Neural progenitor cell (in vitro differentiated cells): ENCODE measurements around the gene ANKDD1A. TPM values are rescaled to one million over a fixed set of nuclear protein-coding genes. Genes with fewer than 3 reads are reported as not detected.
A peak's percentile ranks its signal among the peaks of the same experiment; 100 is the strongest.

Experiments
- DNase-seq: peaks from one replicate; pipeline ENCODE4 v3.0.0-alpha.2; 2016; ENCODE audit warnings: low spot score
- H2AFZ ChIP-seq: fragments of 200-600 bp; sonication (generic); replicated peaks from 2 replicates; pipeline ENCODE4 v1.6.1; 2016; ENCODE audit warnings: antibody characterized with exemption
- H3F3A ChIP-seq: fragments of 200-600 bp; sonication (generic); 2 replicates; pipeline ENCODE4 v1.6.1; 2016; ENCODE audit warnings: antibody characterized with exemption, low read depth
- H3K27ac ChIP-seq: fragments of 200-600 bp; sonication (generic); 2 replicates; pipeline ENCODE4 v1.5.1; 2016; ENCODE audit warnings: mild to moderate bottlenecking
- H3K27me3 ChIP-seq: fragments of 200-600 bp; sonication (generic); 2 replicates; pipeline ENCODE4 v1.6.1; 2016; ENCODE audit warnings: mild to moderate bottlenecking, moderate library complexity
- H3K36me3 ChIP-seq: fragments of 200-600 bp; sonication (generic); 2 replicates; pipeline ENCODE4 v1.5.1; 2016
- H3K4me1 ChIP-seq: fragments of 200-600 bp; sonication (generic); 2 replicates; pipeline ENCODE4 v1.6.1; 2016; ENCODE audit warnings: mixed run types
- H3K4me2 ChIP-seq: fragments of 200-600 bp; sonication (generic); 2 replicates; pipeline ENCODE4 v1.6.1; 2016
- H3K4me3 ChIP-seq: fragments of 200-600 bp; sonication (generic); 2 replicates; pipeline ENCODE4 v1.5.1; 2016
- H3K79me2 ChIP-seq: fragments of 200-600 bp; sonication (generic); 2 replicates; pipeline ENCODE4 v1.6.1; 2016; ENCODE audit warnings: low read depth
- H3K9ac ChIP-seq: fragments of 200-600 bp; sonication (generic); 2 replicates; pipeline ENCODE4 v1.6.1; 2016
- H3K9me3 ChIP-seq: fragments of 200-600 bp; sonication (generic); 2 replicates; pipeline ENCODE4 v1.5.1; 2016; ENCODE audit warnings: low read depth
- H4K20me1 ChIP-seq: fragments of 200-600 bp; sonication (generic); 2 replicates; pipeline ENCODE4 v1.6.1; 2016; ENCODE audit warnings: low read depth
- H3K27ac Mint-ChIP-seq: 3 replicates; pipeline ENCODE4 v1.8.0; 2021; ENCODE audit warnings: mixed read lengths
- H3K27me3 Mint-ChIP-seq: 2 replicates; pipeline ENCODE4 v1.8.0; 2022; ENCODE audit warnings: low read depth, mild to moderate bottlenecking, inconsistent platforms, moderate library complexity, mixed read lengths; ENCODE audit not compliant: insufficient read depth
- H3K36me3 Mint-ChIP-seq: 3 replicates; pipeline ENCODE4 v1.8.0; 2021; ENCODE audit warnings: mixed read lengths
- H3K4me1 Mint-ChIP-seq: 3 replicates; pipeline ENCODE4 v1.8.0; 2021; ENCODE audit warnings: mixed read lengths
- H3K4me3 Mint-ChIP-seq: 3 replicates; pipeline ENCODE4 v1.8.0; 2021; ENCODE audit warnings: mild to moderate bottlenecking, moderate library complexity, mixed read lengths
- H3K9me3 Mint-ChIP-seq: 3 replicates; pipeline ENCODE4 v1.8.0; 2020; ENCODE audit warnings: mixed read lengths
- CTCF ChIP-seq: fragments of 200-600 bp; sonication (generic); IDR thresholded peaks from 2 replicates; pipeline ENCODE4 v1.5.1; 2017; ENCODE audit warnings: antibody characterized with exemption, mild to moderate bottlenecking
- EZH2 ChIP-seq: fragments of 200-600 bp; sonication (generic); IDR thresholded peaks from 2 replicates; pipeline ENCODE4 v1.6.1; 2017; ENCODE audit warnings: antibody characterized with exemption, mild to moderate bottlenecking, moderate library complexity
- EZH2phosphoT487 ChIP-seq: fragments of 200-600 bp; sonication (generic); IDR thresholded peaks from 2 replicates; pipeline ENCODE4 v1.6.1; 2017; ENCODE audit warnings: antibody characterized with exemption
- total RNA-seq: library from RNA; depleted of rRNA; stranded (reverse); fragments of >200 nt; gene quantifications from 2 replicates; pipeline ENCODE4 v1.2.3, GENCODE V29; 2015; ENCODE audit warnings: low replicate concordance

ANKDD1A gene
- total RNA-seq, 1 donor from 2014 or later: 6.1 TPM

- H3K36me3 ChIP-seq: no peaks in the 10 kb centered on the region
- peaks cover 19% of the 10 kb centered on the region for H3K4me1 Mint-ChIP-seq
- peaks cover 8% of the 10 kb centered on the region for H4K20me1 ChIP-seq
- H3F3A ChIP-seq: peaks cover 9% of the 10 kb centered on the region
- no peak overlapping the region for H3K4me3 Mint-ChIP-seq
- H3K4me2 ChIP-seq: no peak overlapping the region
- H3K27me3 ChIP-seq: no peaks in the 10 kb centered on the region
- no peak for TF ChIP-seq EZH2phosphoT487
- no peak for TF ChIP-seq CTCF
- no peak for TF ChIP-seq EZH2
- H3K27me3 Mint-ChIP-seq: no peaks in the 10 kb centered on the region
- H3K27ac Mint-ChIP-seq: no peak overlapping the region
- H3K79me2 ChIP-seq: no peaks in the 10 kb centered on the region
- no peak overlapping the region for H2AFZ ChIP-seq
- H3K4me1 ChIP-seq: peaks cover 20% of the 10 kb centered on the region
- no peak overlapping the region for H3K4me3 ChIP-seq
- no peaks in the 10 kb centered on the region for H3K9me3 Mint-ChIP-seq
- no peaks in the 10 kb centered on the region for H3K9me3 ChIP-seq
- H3K9ac ChIP-seq: no peak overlapping the region
- no peak for DNase-seq
- peak overlapping the region; percentile 42 for H3K27ac ChIP-seq
- peaks cover 11% of the 10 kb centered on the region for H3K36me3 Mint-ChIP-seq
These were observed 46.3 kb upstream of the ANKDD1A start for GRCh38 chr15:64865126-64865997.

GRCh38 chr15:64865998-64866520 lies 45.6 kb upstream of the ANKDD1A start:
- no peaks in the 10 kb centered on the region for H3K9me3 Mint-ChIP-seq
- H3K4me1 Mint-ChIP-seq: peaks cover 17% of the 10 kb centered on the region
- H3K9ac ChIP-seq: no peak overlapping the region
- no peaks in the 10 kb centered on the region for H3K27me3 Mint-ChIP-seq
- no peaks in the 10 kb centered on the region for H3K9me3 ChIP-seq
- no peaks in the 10 kb centered on the region for H3K79me2 ChIP-seq
- peak overlapping the region; percentile 10 for H3K4me2 ChIP-seq
- H3F3A ChIP-seq: peaks cover 9% of the 10 kb centered on the region
- H3K27ac Mint-ChIP-seq: no peak overlapping the region
- peak overlapping the region; percentile 42 for H3K27ac ChIP-seq
- no peak overlapping the region for H2AFZ ChIP-seq
- no peaks in the 10 kb centered on the region for H3K36me3 ChIP-seq
- H3K4me1 ChIP-seq: peaks cover 19% of the 10 kb centered on the region
- H3K27me3 ChIP-seq: no peaks in the 10 kb centered on the region
- TF ChIP-seq EZH2 (no peak), CTCF (no peak), EZH2phosphoT487 (no peak)
- H3K36me3 Mint-ChIP-seq: peaks cover 11% of the 10 kb centered on the region
- no peak overlapping the region for H3K4me3 Mint-ChIP-seq
- peak; percentile 46 for DNase-seq
- H4K20me1 ChIP-seq: peaks cover 4% of the 10 kb centered on the region
- no peak overlapping the region for H3K4me3 ChIP-seq

GRCh38 chr15:64869501-64869900 lies 42.2 kb upstream of the ANKDD1A start:
- Histone ChIP-seq H3K27me3 (no peaks in the 10 kb centered on the region), H3K4me2 (no peak overlapping the region), H3K9ac (no peak overlapping the region), H3K27ac (no peak overlapping the region), H3K36me3 (no peaks in the 10 kb centered on the region), H4K20me1 (no peaks in the 10 kb centered on the region), H3F3A (peaks cover 9% of the 10 kb centered on the region), H3K79me2 (no peaks in the 10 kb centered on the region), H3K9me3 (no peaks in the 10 kb centered on the region), H3K4me1 (peaks cover 13% of the 10 kb centered on the region), H3K4me3 (no peak overlapping the region), H2AFZ (no peak overlapping the region)
- DNase-seq: no peak
- peaks cover 18% of the 10 kb centered on the region for H3K4me1 Mint-ChIP-seq
- TF ChIP-seq EZH2: no peak
- TF ChIP-seq EZH2phosphoT487: no peak
- TF ChIP-seq CTCF: no peak
- peaks cover 6% of the 10 kb centered on the region for H3K36me3 Mint-ChIP-seq
- H3K4me3 Mint-ChIP-seq: no peak overlapping the region
- H3K9me3 Mint-ChIP-seq: no peaks in the 10 kb centered on the region
- H3K27me3 Mint-ChIP-seq: no peaks in the 10 kb centered on the region
- H3K27ac Mint-ChIP-seq: no peak overlapping the region
